HT-29 (cell line): Measurements from ENCODE around the gene TBC1D17. TPM values are rescaled to one million over a fixed set of nuclear protein-coding genes. Genes with fewer than 3 reads are reported as not detected.

Source experiments
- DNase-seq: peaks from one replicate; pipeline ENCODE4 v3.0.0-alpha.2; 2015; ENCODE audit warnings: low spot score
- total RNA-seq: library from RNA; depleted of rRNA; stranded (reverse); fragments of >200 nt; shearing (Covaris generic); gene quantifications from 2 replicates; pipeline ENCODE4 v1.2.3, GENCODE V29; 2014; rRNA removed

TBC1D17 gene
- total RNA-seq = 34.5 and 38.4 TPM in 2 replicates

GRCh38 chr19:49877020-49877878 is at the start of gene TBC1D17, which contains the start of gene AKT1S1:
Gene TBC1D17, plus strand, starts transcription at chr19:49877702. Its CDS starts 22 bp downstream, at chr19:49877724.
Gene AKT1S1, minus strand, starts transcription at chr19:49877355. Its CDS starts 4,060 bp downstream, at chr19:49873295.
- DNase-seq = peak; percentile 100

- DNase-seq = no peak
These were observed 48.3 kb upstream of the TBC1D17 start for GRCh38 chr19:49829200-49829599.

- no peak for DNase-seq
These were observed 47.8 kb upstream of the TBC1D17 start for GRCh38 chr19:49829721-49830120.

- DNase-seq = no peak
These were observed 46.7 kb upstream of the TBC1D17 start for GRCh38 chr19:49830766-49831165.

- no peak for DNase-seq
These were observed 45.9 kb upstream of the TBC1D17 start for GRCh38 chr19:49831592-49831991.

- DNase-seq = no peak
These were observed 44.9 kb upstream of the TBC1D17 start for GRCh38 chr19:49832556-49832955.

GRCh38 chr19:49833599-49833998 is 43.9 kb upstream of the TBC1D17 start:
- DNase-seq = no peak

- DNase-seq = no peak
These were observed 41.9 kb upstream of the TBC1D17 start for GRCh38 chr19:49835562-49835961.

GRCh38 chr19:49836176-49837008 is 41.1 kb upstream of the TBC1D17 start:
- no peak for DNase-seq

- no peak for DNase-seq
These were observed 40.5 kb upstream of the TBC1D17 start for GRCh38 chr19:49837009-49837310.

- DNase-seq = no peak
These were observed 40.1 kb upstream of the TBC1D17 start for GRCh38 chr19:49837425-49837824.

- no peak for DNase-seq
These were observed 38.5 kb upstream of the TBC1D17 start for GRCh38 chr19:49838885-49839588.

- no peak for DNase-seq
These were observed 37.8 kb upstream of the TBC1D17 start for GRCh38 chr19:49839713-49840112.

- DNase-seq = no peak
These were observed 37.2 kb upstream of the TBC1D17 start for GRCh38 chr19:49840321-49840720.

GRCh38 chr19:49840736-49841249 is 36.7 kb upstream of the TBC1D17 start:
- no peak for DNase-seq

GRCh38 chr19:49843265-49843664 is 34.2 kb upstream of the TBC1D17 start:
- DNase-seq = no peak

GRCh38 chr19:49844138-49845095 is 33.1 kb upstream of the TBC1D17 start:
- no peak for DNase-seq

- DNase-seq = no peak
These were observed 32.1 kb upstream of the TBC1D17 start for GRCh38 chr19:49845414-49845813.

GRCh38 chr19:49846408-49846807 is 31.1 kb upstream of the TBC1D17 start:
- no peak for DNase-seq
